ENCODE data around the gene RXRB.

Gene RXRB

DNA sequence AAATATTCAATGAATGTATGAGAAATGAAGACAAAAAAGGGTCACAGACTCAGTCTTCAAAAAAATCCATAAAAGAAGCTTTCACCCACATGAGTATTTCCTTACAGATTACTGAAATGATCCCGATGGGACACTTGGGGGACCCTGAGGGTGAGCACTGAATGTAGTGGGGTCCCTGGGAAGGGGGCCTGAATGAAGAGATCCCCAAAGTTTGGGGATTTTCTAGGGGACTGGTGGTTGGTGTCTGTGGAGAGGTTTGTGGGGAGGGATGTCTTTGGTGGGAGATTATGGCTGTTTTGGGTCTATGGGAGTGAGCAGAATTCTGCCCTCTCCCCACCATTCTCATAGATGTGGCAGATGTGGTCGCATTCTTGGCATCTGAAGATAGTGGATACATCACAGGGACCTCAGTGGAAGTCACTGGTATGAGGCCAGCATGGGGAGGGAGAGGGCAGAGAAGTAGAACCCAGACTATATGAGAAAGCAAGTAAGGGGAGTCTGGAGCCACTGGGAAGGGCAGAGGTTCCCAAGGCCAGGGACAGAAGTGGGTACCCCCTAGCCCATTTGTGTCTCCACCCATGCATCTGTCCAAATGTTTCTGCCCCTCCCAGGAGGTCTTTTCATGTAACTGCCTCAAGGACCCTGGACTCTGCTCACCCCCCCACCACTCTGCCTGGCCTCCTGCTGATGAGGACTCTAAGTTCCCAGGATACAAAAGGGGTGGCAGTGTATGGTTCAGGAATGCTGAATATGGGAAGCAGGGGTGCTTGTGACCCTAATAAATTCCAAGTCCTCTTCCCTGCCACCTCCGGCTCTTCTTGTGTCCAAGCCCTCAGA is 5.8 kb upstream of the RXRB start:
- Histone ChIP-seq H3K9ac (ENCODE audit: low read depth, low read length) (no peak overlapping the region), H3K36me3 (ENCODE audit: insufficient read depth, low read length) (peaks cover 16% of the 10 kb centered on the region), H3K4me1 (ENCODE audit: insufficient read depth, low read length) (peaks cover 10% of the 10 kb centered on the region), H3K9me3 (ENCODE audit: control insufficient read depth, insufficient read depth, low read length) (no peaks in the 10 kb centered on the region)

DNA sequence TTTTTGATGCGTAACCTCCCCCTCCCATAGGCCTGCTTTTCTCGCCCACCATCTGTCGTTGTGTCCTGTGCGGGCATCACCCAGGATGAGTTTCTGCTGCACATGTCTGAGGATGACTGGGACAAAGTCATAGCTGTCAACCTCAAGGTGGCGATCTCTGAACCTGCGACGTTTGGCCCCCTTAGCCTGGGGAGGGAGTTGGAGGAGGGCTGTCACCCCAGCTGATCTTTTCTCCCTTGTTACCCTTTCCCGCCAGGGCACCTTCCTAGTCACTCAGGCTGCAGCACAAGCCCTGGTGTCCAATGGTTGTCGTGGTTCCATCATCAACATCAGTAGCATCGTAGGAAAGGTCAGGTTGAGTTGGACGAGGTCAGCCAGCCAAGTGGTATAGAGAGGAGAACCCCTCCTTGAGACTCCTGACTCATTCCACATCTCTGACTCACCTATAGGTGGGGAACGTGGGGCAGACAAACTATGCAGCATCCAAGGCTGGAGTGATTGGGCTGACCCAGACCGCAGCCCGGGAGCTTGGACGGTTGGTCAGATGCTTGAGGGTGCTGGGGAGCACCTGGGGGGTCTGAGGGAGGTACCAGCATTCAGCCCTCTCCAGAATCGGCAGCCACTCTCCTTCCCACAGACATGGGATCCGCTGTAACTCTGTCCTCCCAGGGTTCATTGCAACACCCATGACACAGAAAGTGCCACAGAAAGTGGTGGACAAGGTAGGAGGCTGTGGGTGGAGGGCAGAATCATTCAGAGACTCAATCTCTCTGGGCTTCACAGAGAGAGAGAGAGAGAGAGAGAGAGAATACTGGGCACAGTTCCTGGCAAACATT is 4.9 kb upstream of the RXRB start:
- peaks cover 16% of the 10 kb centered on the region for H3K36me3 ChIP-seq (ENCODE audit: insufficient read depth, low read length)
- peaks cover 10% of the 10 kb centered on the region for H3K4me1 ChIP-seq (ENCODE audit: insufficient read depth, low read length)
- no peaks in the 10 kb centered on the region for H3K9me3 ChIP-seq (ENCODE audit: control insufficient read depth, insufficient read depth, low read length)
- H3K9ac ChIP-seq (ENCODE audit: low read depth, low read length): peak overlapping the region; percentile 80

- H3K4me1 ChIP-seq (ENCODE audit: insufficient read depth, low read length): peaks cover 10% of the 10 kb centered on the region
- H3K9ac ChIP-seq (ENCODE audit: low read depth, low read length): peak within 1 kb of the TSS; percentile 80
- no peaks in the 10 kb centered on the region for H3K9me3 ChIP-seq (ENCODE audit: control insufficient read depth, insufficient read depth, low read length)
- peaks cover 16% of the 10 kb centered on the region for H3K36me3 ChIP-seq (ENCODE audit: insufficient read depth, low read length)
Measured at GRCh38 chr6:33204415-33205190, 4.1 kb upstream of the RXRB start, which contains the start of gene HSD17B8. Gene HSD17B8 (plus strand): TSS chr6:33204655. CDS start chr6:33204669, 14 bp downstream.

DNA sequence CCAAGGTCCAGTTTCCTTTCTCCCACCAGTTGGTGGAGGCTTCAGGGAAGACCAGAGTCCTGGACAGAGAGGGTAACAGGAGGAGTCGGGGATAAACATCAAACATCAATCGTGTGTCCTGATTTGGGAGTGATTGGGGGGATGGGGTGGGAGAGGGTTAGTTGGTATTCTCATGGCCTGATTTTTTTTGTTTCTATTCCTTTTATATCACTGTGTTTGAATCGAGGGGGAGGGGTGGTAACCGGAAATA is 3.6 kb upstream of the RXRB start:
- Histone ChIP-seq H3K36me3 (ENCODE audit: insufficient read depth, low read length) (peaks cover 16% of the 10 kb centered on the region), H3K4me1 (ENCODE audit: insufficient read depth, low read length) (peaks cover 10% of the 10 kb centered on the region), H3K9me3 (ENCODE audit: control insufficient read depth, insufficient read depth, low read length) (no peaks in the 10 kb centered on the region), H3K9ac (ENCODE audit: low read depth, low read length) (no peak overlapping the region; the same call in 1 of the 2 replicates)

GRCh38 chr6:33203443-33204164 is 3.1 kb upstream of the RXRB start:
- H3K9me3 ChIP-seq (ENCODE audit: control insufficient read depth, insufficient read depth, low read length): no peaks in the 10 kb centered on the region
- peaks cover 10% of the 10 kb centered on the region for H3K4me1 ChIP-seq (ENCODE audit: insufficient read depth, low read length)
- H3K36me3 ChIP-seq (ENCODE audit: insufficient read depth, low read length): peaks cover 16% of the 10 kb centered on the region
- H3K9ac ChIP-seq (ENCODE audit: low read depth, low read length): no peak overlapping the region; the same call in 1 of the 2 replicates

DNA sequence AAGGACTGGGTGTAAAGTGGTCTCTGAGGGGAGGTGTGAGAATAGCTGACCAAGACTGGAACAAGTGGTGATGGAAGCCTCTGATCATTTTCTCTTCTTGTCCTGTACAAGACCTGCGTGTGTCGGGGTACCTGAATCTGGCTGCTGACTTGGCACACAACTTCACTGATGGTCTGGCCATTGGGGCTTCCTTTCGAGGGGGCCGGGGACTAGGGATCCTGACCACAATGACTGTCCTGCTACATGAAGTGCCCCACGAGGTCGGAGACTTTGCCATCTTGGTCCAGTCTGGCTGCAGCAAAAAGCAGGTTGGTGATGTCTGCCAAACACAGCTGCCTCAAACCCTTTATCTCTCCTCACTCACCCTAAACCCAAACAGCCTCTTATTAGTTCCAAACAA is 2.3 kb upstream of the RXRB start:
- H3K9me3 ChIP-seq (ENCODE audit: control insufficient read depth, insufficient read depth, low read length): no peaks in the 10 kb centered on the region
- peaks cover 16% of the 10 kb centered on the region for H3K36me3 ChIP-seq (ENCODE audit: insufficient read depth, low read length)
- no peak overlapping the region for H3K9ac ChIP-seq (ENCODE audit: low read depth, low read length)
- peaks cover 11% of the 10 kb centered on the region for H3K4me1 ChIP-seq (ENCODE audit: insufficient read depth, low read length)

- H3K9ac ChIP-seq (ENCODE audit: low read depth, low read length): no peak overlapping the region
- H3K36me3 ChIP-seq (ENCODE audit: insufficient read depth, low read length): peaks cover 16% of the 10 kb centered on the region
- peaks cover 14% of the 10 kb centered on the region for H3K4me1 ChIP-seq (ENCODE audit: insufficient read depth, low read length)
- no peaks in the 10 kb centered on the region for H3K9me3 ChIP-seq (ENCODE audit: control insufficient read depth, insufficient read depth, low read length)
Measured at GRCh38 chr6:33201935-33202334, 1.5 kb upstream of the RXRB start.

- H3K4me1 ChIP-seq (ENCODE audit: insufficient read depth, low read length): peaks cover 14% of the 10 kb centered on the region
- peaks cover 16% of the 10 kb centered on the region for H3K36me3 ChIP-seq (ENCODE audit: insufficient read depth, low read length)
- peak overlapping the region; percentile 99 for H3K9ac ChIP-seq (ENCODE audit: low read depth, low read length)
- H3K9me3 ChIP-seq (ENCODE audit: control insufficient read depth, insufficient read depth, low read length): no peaks in the 10 kb centered on the region
Measured at GRCh38 chr6:33201147-33201545, 681 bp upstream of the RXRB start.

GRCh38 chr6:33199687-33200218 is 712 bp downstream of the RXRB start:
- Histone ChIP-seq H3K36me3 (ENCODE audit: insufficient read depth, low read length) (peaks cover 16% of the 10 kb centered on the region), H3K9me3 (ENCODE audit: control insufficient read depth, insufficient read depth, low read length) (no peaks in the 10 kb centered on the region), H3K9ac (ENCODE audit: low read depth, low read length) (peak overlapping the region; percentile 99), H3K4me1 (ENCODE audit: insufficient read depth, low read length) (peaks cover 14% of the 10 kb centered on the region)

- Histone ChIP-seq H3K9me3 (ENCODE audit: control insufficient read depth, insufficient read depth, low read length) (no peaks in the 10 kb centered on the region), H3K36me3 (ENCODE audit: insufficient read depth, low read length) (peaks cover 16% of the 10 kb centered on the region), H3K9ac (ENCODE audit: low read depth, low read length) (peak overlapping the region; percentile 99; the same call in 1 of the 2 replicates), H3K4me1 (ENCODE audit: insufficient read depth, low read length) (peaks cover 11% of the 10 kb centered on the region)
Measured at GRCh38 chr6:33198853-33199436, 1.5 kb downstream of the RXRB start.

GRCh38 chr6:33198159-33198852 is 2.2 kb downstream of the RXRB start:
- Histone ChIP-seq H3K9me3 (ENCODE audit: control insufficient read depth, insufficient read depth, low read length) (no peaks in the 10 kb centered on the region), H3K36me3 (ENCODE audit: insufficient read depth, low read length) (peaks cover 16% of the 10 kb centered on the region), H3K4me1 (ENCODE audit: insufficient read depth, low read length) (peaks cover 10% of the 10 kb centered on the region), H3K9ac (ENCODE audit: low read depth, low read length) (no peak overlapping the region)

- H3K9me3 ChIP-seq (ENCODE audit: control insufficient read depth, insufficient read depth, low read length): no peaks in the 10 kb centered on the region
- peak overlapping the region; percentile 8; the same call in 1 of the 2 replicates for H3K9ac ChIP-seq (ENCODE audit: low read depth, low read length)
- peaks cover 11% of the 10 kb centered on the region for H3K36me3 ChIP-seq (ENCODE audit: insufficient read depth, low read length)
- peaks cover 10% of the 10 kb centered on the region for H3K4me1 ChIP-seq (ENCODE audit: insufficient read depth, low read length)
Measured at GRCh38 chr6:33197431-33198048, 2.9 kb downstream of the RXRB start.
